Caco-2 (cell line): Measurements from ENCODE around the gene SIGLECL1. TPM values are rescaled to one million over a fixed set of nuclear protein-coding genes. Genes with fewer than 3 reads are reported as not detected.

Source experiments
- BruUV-seq: library from RNA; stranded (reverse); fragments of 400-500 nt; replicated peaks from 2 replicates; lab custom pipeline; 2021; lab: Mats Ljungman, UMichigan
- CTCF ChIA-PET: fragments of 300-600 bp; sonication (Branson Sonifier 250); formaldehyde crosslinking; loops from one replicate; lab custom pipeline; 2022; ENCODE audit warnings: antibody characterized with exemption; lab: Charles Lee
- POLR2A ChIA-PET: fragments of 300-600 bp; sonication (Branson Sonifier 250); formaldehyde crosslinking; loops from one replicate; lab custom pipeline; 2022; ENCODE audit warnings: antibody characterized with exemption; lab: Charles Lee
- DNase-seq, 2 experiments: peaks; one replicate each; pipeline versions ENCODE4 v3.0.0 to v3.0.0-alpha.2; 2020 to 2022
- H3K27me3 ChIP-seq: replicated peaks from 2 replicates; pipeline ENCODE4 v1.6.0; 2011; ENCODE audit warnings: low read length; ENCODE audit not compliant: control insufficient read depth, insufficient read depth
- H3K36me3 ChIP-seq: 2 replicates; pipeline ENCODE4 v1.5.1; 2011; ENCODE audit warnings: low read length; ENCODE audit not compliant: control insufficient read depth, insufficient read depth
- H3K4me1 ChIP-seq: fragments of 250-450 bp; sonication (Bioruptor Pico); 2 replicates; pipeline ENCODE4 v1.5.1; 2020; ENCODE audit warnings: mild to moderate bottlenecking
- H3K4me3 ChIP-seq: 2 replicates; pipeline ENCODE4 v1.5.1; 2011; ENCODE audit warnings: low read depth, mild to moderate bottlenecking, control low read depth, low read length
- H3K9me3 ChIP-seq: fragments of 250-450 bp; sonication (Bioruptor Pico); 2 replicates; pipeline ENCODE4 v1.5.1; 2020; ENCODE audit warnings: mild to moderate bottlenecking, moderate library complexity
- H3K27ac Mint-ChIP-seq: one replicate; pipeline ENCODE4 v1.8.0; 2022; ENCODE audit warnings: mixed read lengths; ENCODE audit not compliant: unreplicated experiment
- H3K27me3 Mint-ChIP-seq: one replicate; pipeline ENCODE4 v1.8.0; 2022; ENCODE audit warnings: mixed read lengths; ENCODE audit not compliant: insufficient read depth, unreplicated experiment
- H3K36me3 Mint-ChIP-seq: one replicate; pipeline ENCODE4 v1.8.0; 2022; ENCODE audit warnings: mild to moderate bottlenecking, mixed read lengths; ENCODE audit not compliant: insufficient read depth, unreplicated experiment
- H3K4me1 Mint-ChIP-seq: one replicate; pipeline ENCODE4 v1.8.0; 2022; ENCODE audit warnings: low read depth, mixed read lengths; ENCODE audit not compliant: unreplicated experiment
- H3K4me3 Mint-ChIP-seq: one replicate; pipeline ENCODE4 v1.8.0; 2022; ENCODE audit warnings: mild to moderate bottlenecking, moderate library complexity, mixed read lengths; ENCODE audit not compliant: unreplicated experiment
- H3K9me3 Mint-ChIP-seq: one replicate; pipeline ENCODE4 v1.8.0; 2022; ENCODE audit warnings: mixed read lengths; ENCODE audit not compliant: unreplicated experiment
- CTCF ChIP-seq, 2 experiments: fragments of 200-600 bp in 1 of 2; IDR thresholded peaks; 1 replicate in 1 of 2; 2 replicates in 1 of 2; pipeline versions ENCODE4 v1.5.1 to v1.8.0; 2011 to 2022; ENCODE audit warnings: antibody characterized with exemption in 1 of 2, control low read depth in 1 of 2, inconsistent platforms in 1 of 2, low read depth in 1 of 2, low read length in 1 of 2, mild to moderate bottlenecking in 1 of 2, moderate library complexity in 1 of 2; ENCODE audit not compliant: insufficient read depth in 1 of 2, severe bottlenecking in 1 of 2, unreplicated experiment in 1 of 2
- intact Hi-C: fragments of 100-400 bp; cut with micrococcal nuclease; formaldehyde crosslinking; loops from one replicate; pipeline ENCODE4 v1.10.0; 2022; ENCODE audit not compliant: unreplicated experiment
- total RNA-seq: library from RNA; stranded (reverse); gene quantifications from 2 replicates; pipeline ENCODE4 v1.2.3, GENCODE V29; 2022

The SIGLECL1 gene
- total RNA-seq, 1 experiment from 2014 or later = not detected

- Mint-ChIP-seq H3K4me1 (no peaks in the 10 kb centered on the region), H3K27ac (no peak overlapping the region), H3K27me3 (peaks cover 5% of the 10 kb centered on the region), H3K4me3 (no peak overlapping the region), H3K36me3 (no peaks in the 10 kb centered on the region), H3K9me3 (peaks cover 5% of the 10 kb centered on the region)
- intact Hi-C loops = no loop called here
- Histone ChIP-seq H3K4me3 (no peak overlapping the region), H3K27me3 (no peaks in the 10 kb centered on the region), H3K36me3 (no peaks in the 10 kb centered on the region), H3K9me3 (peaks cover 4% of the 10 kb centered on the region; the same call in 1 of the 2 replicates), H3K4me1 (no peaks in the 10 kb centered on the region)
- CTCF ChIA-PET = no interaction called here
- no peak for TF ChIP-seq CTCF (IDR thresholded peaks at IDR 0.05; ENCODE audit: insufficient read depth in 1 of 2, low read depth in 1 of 2, low read length in 1 of 2, severe bottlenecking in 1 of 2, unreplicated experiment in 1 of 2)
- no peak for DNase-seq
- BruUV-seq = no TSS peak
- POLR2A ChIA-PET = no interaction called here
Observed at GRCh38 chr19:51253088-51253806, 2.4 kb downstream of the SIGLECL1 start.

GRCh38 chr19:51256155-51256625, 5.3 kb downstream of the SIGLECL1 start:
- ChIA-PET POLR2A (no interaction called here), CTCF (no interaction called here)
- Mint-ChIP-seq H3K36me3 (no peaks in the 10 kb centered on the region), H3K4me1 (no peaks in the 10 kb centered on the region), H3K27me3 (peaks cover 3% of the 10 kb centered on the region), H3K4me3 (no peak overlapping the region), H3K27ac (no peak overlapping the region), H3K9me3 (no peaks in the 10 kb centered on the region)
- BruUV-seq = no TSS peak
- Histone ChIP-seq H3K36me3 (no peaks in the 10 kb centered on the region), H3K4me3 (no peak overlapping the region), H3K9me3 (peaks cover 7% of the 10 kb centered on the region; the same call in 1 of the 2 replicates), H3K27me3 (no peaks in the 10 kb centered on the region), H3K4me1 (no peaks in the 10 kb centered on the region)
- TF ChIP-seq CTCF (IDR thresholded peaks at IDR 0.05; ENCODE audit: insufficient read depth in 1 of 2, low read depth in 1 of 2, low read length in 1 of 2, severe bottlenecking in 1 of 2, unreplicated experiment in 1 of 2) = no peak
- DNase-seq = no peak
- intact Hi-C loops = no loop called here

- BruUV-seq = no TSS peak
- DNase-seq = no peak
- Histone ChIP-seq H3K4me1 (no peaks in the 10 kb centered on the region), H3K27me3 (no peaks in the 10 kb centered on the region), H3K4me3 (no peak overlapping the region), H3K36me3 (no peaks in the 10 kb centered on the region), H3K9me3 (peaks cover 15% of the 10 kb centered on the region)
- Mint-ChIP-seq H3K27me3 (peaks cover 1% of the 10 kb centered on the region), H3K27ac (no peak overlapping the region), H3K36me3 (no peaks in the 10 kb centered on the region), H3K4me1 (no peaks in the 10 kb centered on the region), H3K9me3 (no peaks in the 10 kb centered on the region), H3K4me3 (no peak overlapping the region)
- TF ChIP-seq CTCF (IDR thresholded peaks at IDR 0.05; ENCODE audit: insufficient read depth in 1 of 2, low read depth in 1 of 2, low read length in 1 of 2, severe bottlenecking in 1 of 2, unreplicated experiment in 1 of 2) = no peak
- POLR2A ChIA-PET = no interaction called here
- intact Hi-C loops = no loop called here
- CTCF ChIA-PET = no interaction called here
Observed at GRCh38 chr19:51257471-51257870, 6.6 kb downstream of the SIGLECL1 start.
